Loucy (cell line): Measurements from ENCODE around the gene MBTD1.

ENCODE experiments used
- CTCF ChIP-seq: fragments of 200-600 bp; sonication (generic); conservative IDR thresholded peaks from 2 replicates; pipeline ENCODE4 v1.5.1; 2014; ENCODE audit warnings: mild to moderate bottlenecking, antibody characterized with exemption, low read length
- EZH2phosphoT487 ChIP-seq: fragments of 200-600 bp; IDR thresholded peaks from 2 replicates; pipeline ENCODE4 v1.6.1; 2018; ENCODE audit warnings: antibody characterized with exemption, mild to moderate bottlenecking, moderate library complexity, borderline replicate concordance

- no peak for TF ChIP-seq CTCF
- TF ChIP-seq EZH2phosphoT487: no peak
These were observed 15.8 kb downstream of the MBTD1 start for GRCh38 chr17:51244041-51244440.
